Endothelial cell (in vitro differentiated cells): ENCODE data around the gene CACNA1F. TPM values are rescaled to one million over a fixed set of nuclear protein-coding genes. Genes with fewer than 3 reads are reported as not detected.

ENCODE experiments used
- DNase-seq: peaks from one replicate; pipeline ENCODE4 v3.0.0; 2021; ENCODE audit warnings: low spot score
- H3K27ac Mint-ChIP-seq: one replicate; pipeline ENCODE4 v1.8.0; 2021; ENCODE audit warnings: mixed read lengths, inconsistent platforms; ENCODE audit not compliant: unreplicated experiment
- H3K27me3 Mint-ChIP-seq: one replicate; pipeline ENCODE4 v1.8.0; 2021; ENCODE audit warnings: mild to moderate bottlenecking, moderate library complexity, mixed read lengths, inconsistent platforms; ENCODE audit not compliant: unreplicated experiment
- H3K36me3 Mint-ChIP-seq: one replicate; pipeline ENCODE4 v1.8.0; 2021; ENCODE audit warnings: mild to moderate bottlenecking, low read depth, mixed read lengths, inconsistent platforms; ENCODE audit not compliant: unreplicated experiment
- H3K4me1 Mint-ChIP-seq: one replicate; pipeline ENCODE4 v1.8.0; 2021; ENCODE audit warnings: mild to moderate bottlenecking, mixed read lengths, inconsistent platforms; ENCODE audit not compliant: unreplicated experiment
- H3K4me3 Mint-ChIP-seq: one replicate; pipeline ENCODE4 v1.8.0; 2021; ENCODE audit warnings: mild to moderate bottlenecking, mixed read lengths, inconsistent platforms; ENCODE audit not compliant: unreplicated experiment
- H3K9me3 Mint-ChIP-seq: one replicate; pipeline ENCODE4 v1.8.0; 2021; ENCODE audit warnings: mixed read lengths, inconsistent platforms; ENCODE audit not compliant: unreplicated experiment
- CTCF ChIP-seq: fragments of 200-600 bp; sonication (generic); IDR thresholded peaks from one replicate; pipeline ENCODE4 v1.5.0; 2021; ENCODE audit warnings: antibody characterized with exemption; ENCODE audit not compliant: unreplicated experiment
- total RNA-seq: library from RNA; stranded (reverse); fragmentation: NEBNext Ultra II Directional; extraction: Animal tissue kit (Norgen Biotek cat#: 25700); gene quantifications from one replicate; pipeline ENCODE4 v1.2.1, GENCODE V29; 2021; ENCODE audit not compliant: unreplicated experiment

The CACNA1F gene
- total RNA-seq, 1 donor from 2014 or later, result 0.59 TPM

DNA sequence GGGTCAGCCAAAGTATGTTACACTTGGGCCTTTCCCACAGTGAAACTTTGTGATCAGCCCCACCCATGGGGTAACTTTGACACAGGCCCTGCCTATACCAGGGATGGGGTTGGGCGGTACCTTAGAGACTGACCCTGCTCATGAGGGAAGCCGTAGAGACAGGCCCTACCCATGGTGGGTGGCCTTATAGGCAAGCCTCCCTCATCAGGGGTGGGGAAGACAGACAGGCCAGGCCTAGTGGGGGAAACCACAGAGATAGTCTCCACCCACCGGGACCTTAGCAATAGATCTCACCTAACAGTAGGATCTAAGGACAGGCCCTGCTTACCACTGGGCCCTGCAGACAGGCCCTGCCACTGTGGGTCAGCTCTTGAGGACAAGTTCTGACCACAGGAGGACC is 54.6 kb downstream of the CACNA1F start:
- H3K9me3 Mint-ChIP-seq, result no peaks in the 10 kb centered on the region
- H3K36me3 Mint-ChIP-seq, result peaks cover 34% of the 10 kb centered on the region
- no peaks in the 10 kb centered on the region for H3K4me1 Mint-ChIP-seq
- H3K4me3 Mint-ChIP-seq, result no peak overlapping the region
- peaks cover 2% of the 10 kb centered on the region for H3K27me3 Mint-ChIP-seq
- TF ChIP-seq CTCF, result no peak
- no peak overlapping the region for H3K27ac Mint-ChIP-seq
- DNase-seq, result no peak

DNA sequence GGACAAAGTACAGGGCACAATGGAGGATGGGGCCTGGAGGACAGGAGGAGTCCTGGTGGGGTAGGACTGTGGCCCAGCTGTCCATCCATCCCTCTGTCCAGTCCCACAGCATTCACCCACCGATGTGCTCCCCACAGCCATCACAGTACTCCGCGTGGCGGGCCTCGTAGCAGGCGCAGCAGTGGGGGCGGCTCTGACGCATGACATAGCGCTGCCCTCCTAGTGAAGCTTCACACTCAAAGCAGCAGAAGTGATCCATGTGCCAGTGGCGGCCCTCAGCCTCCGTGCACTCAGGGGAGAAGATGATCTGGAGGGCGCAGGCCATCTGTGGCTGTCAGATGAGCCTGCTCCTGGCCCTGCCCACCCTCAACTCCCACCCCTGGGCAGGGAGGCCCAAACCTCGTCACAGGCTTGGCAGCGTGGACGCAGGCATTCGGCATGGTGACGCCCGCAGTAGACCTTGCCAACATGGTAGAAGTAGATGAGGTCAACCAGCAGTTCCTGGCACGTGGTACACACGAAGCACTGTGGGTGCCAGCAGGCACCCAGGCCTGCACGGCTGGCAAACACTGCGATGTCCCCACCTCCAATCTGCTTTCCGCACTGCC is 55.2 kb downstream of the CACNA1F start:
- Mint-ChIP-seq H3K4me1 (no peaks in the 10 kb centered on the region), H3K27ac (no peak overlapping the region), H3K27me3 (peaks cover 2% of the 10 kb centered on the region), H3K4me3 (no peak overlapping the region), H3K9me3 (no peaks in the 10 kb centered on the region), H3K36me3 (peaks cover 34% of the 10 kb centered on the region)
- DNase-seq, result no peak
- no peak for TF ChIP-seq CTCF

- TF ChIP-seq CTCF, result no peak
- no peaks in the 10 kb centered on the region for H3K4me1 Mint-ChIP-seq
Measured at GRCh38 chrX:49177338-49177833, 55.8 kb downstream of the CACNA1F start.

GRCh38 chrX:49176421-49177326 is 56.5 kb downstream of the CACNA1F start:
- H3K9me3 Mint-ChIP-seq, result no peaks in the 10 kb centered on the region
- TF ChIP-seq CTCF, result no peak
- peaks cover 2% of the 10 kb centered on the region for H3K27me3 Mint-ChIP-seq
- DNase-seq, result no peak
- H3K4me3 Mint-ChIP-seq, result no peak overlapping the region
- no peaks in the 10 kb centered on the region for H3K4me1 Mint-ChIP-seq
- H3K36me3 Mint-ChIP-seq, result peaks cover 30% of the 10 kb centered on the region
- no peak overlapping the region for H3K27ac Mint-ChIP-seq

More at GRCh38 chrX:49177338-49177833, 55.8 kb downstream of the CACNA1F start:
- no peak overlapping the region for H3K27ac Mint-ChIP-seq
- no peak for DNase-seq
- peaks cover 33% of the 10 kb centered on the region for H3K36me3 Mint-ChIP-seq
- H3K4me3 Mint-ChIP-seq, result no peak overlapping the region
- H3K9me3 Mint-ChIP-seq, result no peaks in the 10 kb centered on the region
- H3K27me3 Mint-ChIP-seq, result peaks cover 2% of the 10 kb centered on the region
